H1 (cell line): ENCODE measurements around the gene FBXO34. TPM values are rescaled to one million over a fixed set of nuclear protein-coding genes. Genes with fewer than 3 reads are reported as not detected.

ENCODE experiments used
- CTCF ChIA-PET: fragments of 300-600 bp; sonication (Branson Sonifier 250); formaldehyde crosslinking; loops from one replicate; lab custom pipeline; 2021; ENCODE audit not compliant: partially characterized antibody; lab: Charles Lee
- POLR2A ChIA-PET: fragments of 300-600 bp; sonication (Branson Sonifier 250); formaldehyde crosslinking; loops from one replicate; lab custom pipeline; 2021; ENCODE audit warnings: inconsistent platforms; ENCODE audit not compliant: partially characterized antibody; lab: Charles Lee
- DNase-seq, 2 experiments: peaks; one replicate each; pipeline versions ENCODE4 v3.0.0 to v3.0.0-alpha.2; 2010 to 2022; ENCODE audit warnings: low spot score in 2 of 2, low read depth in 1 of 2, mixed read lengths in 1 of 2
- FAIRE-seq: peaks from 2 replicates; lab custom pipeline; 2011; peaks lifted over from hg19 to GRCh38; lab: Jason Lieb, UNC
- H2AFZ ChIP-seq: 2 replicates; pipeline ENCODE4 v1.8.1; 2012; ENCODE audit warnings: low read length, inconsistent platforms
- H2AK5ac ChIP-seq: 2 replicates; pipeline ENCODE4 v1.6.1; 2013; ENCODE audit warnings: low read depth, low read length
- H2BK120ac ChIP-seq: replicated peaks from 2 replicates; pipeline ENCODE3; 2013; ENCODE audit warnings: low read depth, low read length, inconsistent platforms
- H2BK12ac ChIP-seq: 2 replicates; pipeline ENCODE4 v1.6.1; 2013; ENCODE audit warnings: low read depth, low read length
- H2BK15ac ChIP-seq: 2 replicates; pipeline ENCODE4 v1.6.1; 2013; ENCODE audit warnings: low read length
- H2BK20ac ChIP-seq: 2 replicates; pipeline ENCODE4 v1.6.1; 2013; ENCODE audit warnings: low read length
- H2BK5ac ChIP-seq: 2 replicates; pipeline ENCODE4 v1.6.1; 2013; ENCODE audit warnings: low read depth, low read length
- H3K14ac ChIP-seq: 2 replicates; pipeline ENCODE4 v1.6.1; 2013; ENCODE audit warnings: inconsistent platforms; ENCODE audit not compliant: insufficient read length
- H3K18ac ChIP-seq: 2 replicates; pipeline ENCODE4 v1.6.1; 2013; ENCODE audit warnings: low read length; ENCODE audit errors: extremely low read depth
- H3K23ac ChIP-seq: 2 replicates; pipeline ENCODE4 v1.6.1; 2013; ENCODE audit warnings: inconsistent platforms; ENCODE audit not compliant: insufficient read length
- H3K23me2 ChIP-seq: 2 replicates; pipeline ENCODE4 v1.6.1; 2013; ENCODE audit warnings: low read depth, low read length
- H3K27ac ChIP-seq: 2 replicates; pipeline ENCODE4 v1.6.1; 2011; ENCODE audit warnings: low read depth, low read length, inconsistent platforms
- H3K27me3 ChIP-seq, 4 experiments: replicated peaks in 1 of 4; 1 replicate in 1 of 4; 2 replicates in 3 of 4; pipeline versions ENCODE4 v1.6.1 to v1.8.1; 2011 to 2013; ENCODE audit warnings: low read length in 3 of 4, mild to moderate bottlenecking in 3 of 4, inconsistent platforms in 2 of 4, mixed read lengths in 2 of 4, moderate library complexity in 1 of 4; ENCODE audit not compliant: control insufficient read depth in 3 of 4, insufficient read depth in 3 of 4; ENCODE audit errors: extremely low read depth in 1 of 4
- H3K36me3 ChIP-seq, 4 experiments: 2 replicates each; pipeline versions ENCODE4 v1.6.1 to v1.8.1; 2011 to 2013; ENCODE audit warnings: mild to moderate bottlenecking in 4 of 4, low read length in 3 of 4, moderate library complexity in 2 of 4, control low read depth in 1 of 4, inconsistent platforms in 1 of 4; ENCODE audit not compliant: insufficient read depth in 4 of 4, control insufficient read depth in 2 of 4
- H3K4ac ChIP-seq: replicated peaks from 2 replicates; pipeline ENCODE3; 2013; ENCODE audit warnings: low read length, low read depth, mixed read lengths, inconsistent platforms; ENCODE audit not compliant: insufficient read length
- H3K4me1 ChIP-seq, 4 experiments: replicated peaks in 1 of 4; 1 replicate in 1 of 4; 2 replicates in 3 of 4; pipeline versions ENCODE4 v1.6.1 to v1.8.1; 2011 to 2013; ENCODE audit warnings: low read length in 3 of 4, inconsistent platforms in 2 of 4, mixed read lengths in 1 of 4; ENCODE audit not compliant: insufficient read depth in 4 of 4, control insufficient read depth in 3 of 4
- H3K4me2 ChIP-seq, 2 experiments: 2 replicates each; pipeline versions ENCODE4 v1.6.1 to v1.8.1; 2011 to 2013; ENCODE audit warnings: low read depth in 2 of 2, low read length in 2 of 2, control low read depth in 1 of 2, inconsistent platforms in 1 of 2, mild to moderate bottlenecking in 1 of 2; ENCODE audit not compliant: insufficient read depth in 1 of 2
- H3K4me3 ChIP-seq, 4 experiments: fragments of 200-600, 300-600 bp in 1 of 4; sonication (generic), shearing (Covaris generic), sonication (Bioruptor Twin) in 1 of 4; 2 replicates each; pipeline versions ENCODE4 v1.5.1 to v1.8.1; 2011 to 2016; ENCODE audit warnings: low read length in 4 of 4, low read depth in 3 of 4, control low read depth in 2 of 4, inconsistent platforms in 2 of 4, mild to moderate bottlenecking in 2 of 4, mixed read lengths in 1 of 4, moderate library complexity in 1 of 4; ENCODE audit not compliant: insufficient read depth in 2 of 4; ENCODE audit errors: extremely low read depth in 1 of 4
- H3K56ac ChIP-seq: replicated peaks from 2 replicates; pipeline ENCODE3; 2013; ENCODE audit warnings: low read depth, mild to moderate bottlenecking, mixed read lengths, low read length, inconsistent platforms; ENCODE audit not compliant: insufficient read length
- H3K79me1 ChIP-seq: 2 replicates; pipeline ENCODE4 v1.6.1; 2013; ENCODE audit warnings: low read depth, low read length, control low read depth
- H3K79me2 ChIP-seq, 2 experiments: 2 replicates each; pipeline versions ENCODE4 v1.6.1 to v1.8.1; 2012 to 2013; ENCODE audit warnings: low read length in 2 of 2, mild to moderate bottlenecking in 2 of 2, inconsistent platforms in 1 of 2; ENCODE audit not compliant: insufficient read depth in 2 of 2, control insufficient read depth in 1 of 2
- H3K9ac ChIP-seq, 4 experiments: replicated peaks in 1 of 4; 1 replicate in 1 of 4; 2 replicates in 3 of 4; pipeline versions ENCODE4 v1.6.1 to v1.8.1; 2011 to 2013; ENCODE audit warnings: low read depth in 3 of 4, low read length in 3 of 4, control low read depth in 2 of 4, mild to moderate bottlenecking in 2 of 4, moderate library complexity in 2 of 4, inconsistent platforms in 1 of 4; ENCODE audit errors: extremely low read depth in 1 of 4
- H3K9me3 ChIP-seq, 2 experiments: 2 replicates each; pipeline versions ENCODE4 v1.6.1 to v1.8.1; 2012 to 2013; ENCODE audit warnings: mild to moderate bottlenecking in 2 of 2, moderate library complexity in 2 of 2, control low read depth in 1 of 2, inconsistent platforms in 1 of 2, low read depth in 1 of 2, low read length in 1 of 2, mixed read lengths in 1 of 2; ENCODE audit not compliant: insufficient read depth in 2 of 2
- H4K20me1 ChIP-seq, 2 experiments: replicated peaks in 1 of 2; 2 replicates each; pipeline versions ENCODE3 to v1.8.1; 2011 to 2013; ENCODE audit warnings: inconsistent platforms in 2 of 2, low read length in 2 of 2, mild to moderate bottlenecking in 1 of 2; ENCODE audit not compliant: insufficient read depth in 2 of 2, control insufficient read depth in 1 of 2
- H4K5ac ChIP-seq: 2 replicates; pipeline ENCODE4 v1.6.1; 2013; ENCODE audit warnings: low read length, low read depth, mixed read lengths, inconsistent platforms; ENCODE audit not compliant: insufficient read length
- H4K8ac ChIP-seq: 2 replicates; pipeline ENCODE4 v1.8.0; 2013; ENCODE audit warnings: mild to moderate bottlenecking, moderate library complexity, low read length, inconsistent platforms; ENCODE audit not compliant: insufficient read depth; ENCODE audit errors: extremely low read depth
- H4K91ac ChIP-seq: replicated peaks from 2 replicates; pipeline ENCODE3; 2013; ENCODE audit warnings: low read length, mixed read lengths, inconsistent platforms; ENCODE audit not compliant: insufficient read length
- CHD1 ChIP-seq: IDR thresholded peaks from 2 replicates; pipeline ENCODE4 v1.6.1; 2012; ENCODE audit warnings: low read depth, low read length, improper control_type of control experiment
- FOSL1 ChIP-seq: IDR thresholded peaks from 2 replicates; pipeline ENCODE4 v1.6.1; 2011; ENCODE audit warnings: mild to moderate bottlenecking, low read depth, low read length, moderate library complexity; ENCODE audit not compliant: insufficient read depth
- MAX ChIP-seq: IDR thresholded peaks from 2 replicates; pipeline ENCODE4 v1.6.1; 2012; ENCODE audit warnings: inconsistent platforms
- RBBP5 ChIP-seq: IDR thresholded peaks from 2 replicates; pipeline ENCODE4 v1.7.1; 2012; ENCODE audit warnings: low read depth, mild to moderate bottlenecking, inconsistent platforms, low read length, moderate library complexity, borderline replicate concordance
- WGBS, 2 experiments: shearing (Covaris generic) in 1 of 2; methylation state at CpG; one replicate each; pipeline versions ENCODE4 v1.1.6 to v1.1.7; 2013 to 2015; ENCODE audit warnings: low lambda C conversion rate in 2 of 2, mixed read lengths in 2 of 2, inconsistent platforms in 1 of 2, low coverage in 1 of 2, missing lambda C conversion rate in 1 of 2; ENCODE audit not compliant: insufficient replicate concordance in 2 of 2, insufficient coverage in 1 of 2, insufficient read length in 1 of 2; ENCODE audit errors: extremely low coverage in 1 of 2, missing lambda C conversion rate in 1 of 2; 5-methylcytosine and 5-hydroxymethylcytosine counted together
- polyA plus RNA-seq, 7 experiments: library from polyadenylated mRNA; depleted of rRNA in 3 of 7; stranded (reverse) in 5 of 7; unstranded in 2 of 7; fragments of >200 nt in 5 of 7; fragments of 200-250 nt in 2 of 7; gene quantifications; 1 replicate in 5 of 7; 2 replicates in 1 of 7; 4 replicates in 1 of 7; pipeline versions ENCODE4 v1.2.1 to v1.2.3, GENCODE V29; 2011 to 2013; ENCODE audit warnings: missing spikeins in 2 of 7, mixed read lengths in 2 of 7
- total RNA-seq: library from RNA; stranded (reverse); fragmentation: NEBNext Ultra II Directional; extraction: Animal tissue kit (Norgen Biotek cat#: 25700); gene quantifications from 2 replicates; pipeline ENCODE4 v1.2.1, GENCODE V29; 2021

The FBXO34 gene
- total and polyA plus RNA-seq, 2 of the 8 experiments (the other 6 are each of a cell fraction or from before 2014, with no cell fraction given): 7.0 to 14.4 TPM

GRCh38 chr14:55248411-55248810 is 22.8 kb upstream of the FBXO34 start:
- H3K9ac ChIP-seq: no peak overlapping the region
- no peaks in the 10 kb centered on the region for H3K79me2 ChIP-seq
- no peak overlapping the region for H3K4me3 ChIP-seq
- no peaks in the 10 kb centered on the region for H3K27me3 ChIP-seq
- H3K79me1 ChIP-seq: no peaks in the 10 kb centered on the region
- no peak overlapping the region for H3K56ac ChIP-seq
- 89% methylated on average over 4 of the region's 4 CpGs; no CpG with 5 or more reads in 1 of the 2 experiments for WGBS, 2 experiments
- POLR2A ChIA-PET: no interaction called here
- FAIRE-seq: no peak
- H2BK5ac ChIP-seq: no peak overlapping the region
- H4K91ac ChIP-seq: no peak overlapping the region
- no peak overlapping the region for H3K27ac ChIP-seq
- H4K20me1 ChIP-seq: no peaks in the 10 kb centered on the region
- H3K18ac ChIP-seq: no peak overlapping the region
- H3K4me1 ChIP-seq: no peaks in the 10 kb centered on the region
- no peak overlapping the region for H4K5ac ChIP-seq
- no peak overlapping the region for H2BK120ac ChIP-seq
- no peak overlapping the region for H2BK15ac ChIP-seq
- no peak overlapping the region for H2BK12ac ChIP-seq
- CTCF ChIA-PET: interaction anchor here (0.7 to 4.5 kb wide), 5 partner anchors 18 to 106 kb away, joined by 3 to 24 read pairs (median 11); no protein-coding TSS in a partner anchor
- no peak overlapping the region for H3K14ac ChIP-seq
- no peak overlapping the region for H4K8ac ChIP-seq
- H3K4me2 ChIP-seq: no peak overlapping the region
- TF ChIP-seq CHD1: no peak
- TF ChIP-seq MAX: no peak
- TF ChIP-seq FOSL1: no peak
- no peak for TF ChIP-seq RBBP5
- TF ChIP-seq, all 59 proteins: peak for 0
- Histone ChIP-seq H3K23ac (no peak overlapping the region), H2BK20ac (no peak overlapping the region), H3K36me3 (no peaks in the 10 kb centered on the region), H2AK5ac (no peak overlapping the region), H3K9me3 (no peaks in the 10 kb centered on the region), H3K23me2 (no peaks in the 10 kb centered on the region), H2AFZ (no peak overlapping the region), H3K4ac (no peak overlapping the region)
- DNase-seq: no peak
